HEK293 (cell line): ENCODE data around the gene ZBTB20.

Experiments
- CTCF ChIA-PET: fragments of 350-600 bp; formaldehyde crosslinking; extraction: SDS; loops from one replicate; lab custom pipeline; 2021; ENCODE audit warnings: antibody characterized with exemption; lab: Yijun Ruan, JAX
- POLR2A ChIA-PET: fragments of 300-600 bp; formaldehyde crosslinking; extraction: SDS; loops from one replicate; lab custom pipeline; 2020; ENCODE audit warnings: antibody characterized with exemption, inconsistent platforms; lab: Yijun Ruan, JAX
- H3K27ac ChIP-seq: fragments of 200-500 bp; sonication (Bioruptor generic); 2 replicates; pipeline ENCODE4 v1.5.1; 2014; ENCODE audit warnings: low read depth, low read length, control low read depth, inconsistent platforms; ENCODE audit errors: extremely low read depth
- H3K36me3 ChIP-seq, 2 experiments: fragments of 200-500 bp in 1 of 2; sonication (Bioruptor generic) in 1 of 2; 1 replicate in 1 of 2; 2 replicates in 1 of 2; pipeline ENCODE4 v1.5.1; 2014 to 2017; ENCODE audit warnings: inconsistent platforms in 2 of 2, low read length in 2 of 2; ENCODE audit not compliant: control insufficient read depth in 2 of 2, insufficient read depth in 1 of 2
- H3K4me1 ChIP-seq: fragments of 200-500 bp; sonication (Bioruptor generic); 2 replicates; pipeline ENCODE4 v1.5.1; 2014; ENCODE audit warnings: mild to moderate bottlenecking, low read length, inconsistent platforms; ENCODE audit not compliant: control insufficient read depth, insufficient read depth
- H3K4me3 ChIP-seq: 2 replicates; pipeline ENCODE4 v1.5.1; 2011; ENCODE audit warnings: low read depth, mild to moderate bottlenecking, control low read depth, low read length, moderate library complexity
- H3K9me3 ChIP-seq: fragments of 200-500 bp; sonication (Bioruptor generic); 2 replicates; pipeline ENCODE4 v1.5.1; 2014; ENCODE audit warnings: low read depth, low read length, inconsistent platforms; ENCODE audit not compliant: control insufficient read depth, insufficient read depth
- MYNN ChIP-seq: fragments of 450-650 bp; formaldehyde crosslinking; IDR thresholded peaks from 2 replicates; pipeline ENCODE4 v1.5.1; 2016; ENCODE audit warnings: missing biosample characterization, missing genetic modification characterization, borderline replicate concordance
- SCRT1 ChIP-seq: fragments of 450-650 bp; formaldehyde crosslinking; IDR thresholded peaks from 2 replicates; pipeline ENCODE4 v1.5.1; 2016; ENCODE audit warnings: missing biosample characterization, missing genetic modification characterization, borderline replicate concordance
- ZBTB10 ChIP-seq: fragments of 450-650 bp; formaldehyde crosslinking; IDR thresholded peaks from 2 replicates; pipeline ENCODE4 v1.5.1; 2016; ENCODE audit warnings: missing biosample characterization, missing genetic modification characterization
- ZBTB21 ChIP-seq: fragments of 450-650 bp; formaldehyde crosslinking; IDR thresholded peaks from 2 replicates; pipeline ENCODE4 v1.5.1; 2017; ENCODE audit warnings: missing biosample characterization, missing genetic modification characterization
- ZBTB6 ChIP-seq: fragments of 450-650 bp; formaldehyde crosslinking; IDR thresholded peaks from 2 replicates; pipeline ENCODE4 v1.5.1; 2017; ENCODE audit warnings: missing biosample characterization, missing genetic modification characterization
- ZIC2 ChIP-seq: fragments of 450-650 bp; formaldehyde crosslinking; IDR thresholded peaks from 2 replicates; pipeline ENCODE4 v1.5.1; 2016; ENCODE audit warnings: missing biosample characterization, missing genetic modification characterization
- ZNF146 ChIP-seq: fragments of 450-650 bp; formaldehyde crosslinking; IDR thresholded peaks from 2 replicates; pipeline ENCODE4 v1.5.1; 2016; ENCODE audit warnings: missing biosample characterization, missing genetic modification characterization
- ZNF157 ChIP-seq: fragments of 450-650 bp; formaldehyde crosslinking; IDR thresholded peaks from 2 replicates; pipeline ENCODE4 v1.5.1; 2016; ENCODE audit warnings: missing biosample characterization, missing genetic modification characterization
- ZNF202 ChIP-seq: fragments of 450-650 bp; formaldehyde crosslinking; IDR thresholded peaks from 2 replicates; pipeline ENCODE4 v1.5.1; 2016; ENCODE audit warnings: missing biosample characterization, missing genetic modification characterization, borderline replicate concordance
- ZNF26 ChIP-seq: fragments of 450-650 bp; formaldehyde crosslinking; IDR thresholded peaks from 2 replicates; pipeline ENCODE4 v1.5.1; 2016; ENCODE audit warnings: missing biosample characterization, missing genetic modification characterization
- ZNF48 ChIP-seq: fragments of 450-650 bp; formaldehyde crosslinking; IDR thresholded peaks from 2 replicates; pipeline ENCODE4 v1.5.1; 2016; ENCODE audit warnings: missing biosample characterization, missing genetic modification characterization
- ZNF571 ChIP-seq: fragments of 450-650 bp; formaldehyde crosslinking; IDR thresholded peaks from 2 replicates; pipeline ENCODE4 v1.5.0; 2017; ENCODE audit warnings: missing biosample characterization, missing genetic modification characterization
- ZNF600 ChIP-seq: fragments of 450-650 bp; formaldehyde crosslinking; IDR thresholded peaks from 2 replicates; pipeline ENCODE4 v1.5.1; 2016; ENCODE audit warnings: missing biosample characterization, missing genetic modification characterization
- ZNF664 ChIP-seq: fragments of 450-650 bp; formaldehyde crosslinking; IDR thresholded peaks from 2 replicates; pipeline ENCODE4 v1.5.1; 2016; ENCODE audit warnings: missing biosample characterization, missing genetic modification characterization
- ZNF776 ChIP-seq: fragments of 450-650 bp; formaldehyde crosslinking; IDR thresholded peaks from 2 replicates; pipeline ENCODE4 v1.5.0; 2017; ENCODE audit warnings: missing biosample characterization, missing genetic modification characterization, borderline replicate concordance
- ZSCAN5A ChIP-seq: fragments of 450-650 bp; formaldehyde crosslinking; IDR thresholded peaks from 2 replicates; pipeline ENCODE4 v1.5.1; 2016; ENCODE audit warnings: missing biosample characterization, missing genetic modification characterization
- TF ChIP-seq, protein P1 (sequence below): fragments of 450-650 bp; formaldehyde crosslinking; IDR thresholded peaks from 2 replicates; pipeline ENCODE4 v1.5.1; 2016; ENCODE audit warnings: missing biosample characterization, missing genetic modification characterization
- TF ChIP-seq, protein P2 (sequence below): fragments of 450-650 bp; formaldehyde crosslinking; IDR thresholded peaks from 2 replicates; pipeline ENCODE4 v1.5.1; 2016; ENCODE audit warnings: missing biosample characterization, missing genetic modification characterization
- TF ChIP-seq, protein P3 (sequence below): fragments of 450-650 bp; formaldehyde crosslinking; optimal IDR thresholded peaks from 2 replicates; pipeline ENCODE3; 2016; ENCODE audit warnings: missing biosample characterization, mild to moderate bottlenecking, missing genetic modification characterization
- TF ChIP-seq, protein P4 (sequence below): fragments of 450-650 bp; formaldehyde crosslinking; IDR thresholded peaks from 2 replicates; pipeline ENCODE4 v1.5.1; 2016; ENCODE audit warnings: missing biosample characterization, missing genetic modification characterization

The ZBTB20 gene

DNA sequence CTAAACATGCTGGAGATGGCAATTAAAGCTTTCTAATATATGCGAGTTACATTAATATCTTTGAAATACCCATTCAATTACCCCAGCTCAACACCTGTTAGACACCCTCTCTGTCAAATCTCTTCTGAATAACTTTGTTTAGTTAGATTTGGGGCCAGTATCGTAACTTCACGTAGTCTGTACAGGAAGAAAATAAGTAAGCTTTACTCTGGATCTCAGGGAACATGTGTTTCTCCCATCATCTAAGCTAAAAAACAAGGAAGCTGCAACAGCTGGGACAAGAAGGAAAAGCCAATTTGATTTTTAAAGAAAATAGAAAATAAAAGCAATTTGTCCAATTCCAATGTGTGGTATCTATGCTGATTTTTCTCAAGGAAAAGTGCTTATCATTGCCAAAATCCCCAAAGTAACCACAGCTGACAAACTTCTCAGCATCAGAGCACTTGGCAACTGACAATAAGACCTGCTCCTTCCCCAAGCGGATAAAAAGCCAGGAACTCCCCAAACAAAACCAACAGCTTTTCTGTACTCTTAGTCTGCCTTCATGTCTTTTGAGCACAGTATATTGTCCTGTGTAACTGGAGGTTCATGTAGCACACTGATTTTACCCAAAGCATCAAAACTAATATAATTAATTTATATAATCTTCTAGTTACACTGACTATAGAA, 279.1 kb downstream of the ZBTB20 start:
- POLR2A ChIA-PET, result no interaction called here
- TF ChIP-seq, protein P1, sequence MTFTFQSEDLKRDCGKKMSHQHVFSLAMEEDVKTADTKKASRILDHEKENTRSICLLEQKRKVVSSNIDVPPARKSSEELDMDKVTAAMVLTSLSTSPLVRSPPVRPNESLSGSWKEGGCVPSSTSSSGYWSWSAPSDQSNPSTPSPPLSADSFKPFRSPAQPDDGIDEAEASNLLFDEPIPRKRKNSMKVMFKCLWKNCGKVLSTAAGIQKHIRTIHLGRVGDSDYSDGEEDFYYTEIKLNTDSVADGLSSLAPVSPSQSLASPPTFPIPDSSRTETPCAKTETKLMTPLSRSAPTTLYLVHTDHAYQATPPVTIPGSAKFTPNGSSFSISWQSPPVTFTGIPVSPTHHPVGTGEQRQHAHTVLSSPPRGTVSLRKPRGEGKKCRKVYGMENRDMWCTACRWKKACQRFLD, result no peak
- TF ChIP-seq ZNF26 (tag by site-specific recombination) (no peak), ZNF776 (tag by site-specific recombination) (no peak), ZNF157 (no peak), ZNF202 (no peak), ZBTB10 (no peak), ZIC2 (tag by site-specific recombination) (no peak), ZNF146 (no peak), ZNF571 (tag by site-specific recombination) (no peak)
- TF ChIP-seq, protein P2, sequence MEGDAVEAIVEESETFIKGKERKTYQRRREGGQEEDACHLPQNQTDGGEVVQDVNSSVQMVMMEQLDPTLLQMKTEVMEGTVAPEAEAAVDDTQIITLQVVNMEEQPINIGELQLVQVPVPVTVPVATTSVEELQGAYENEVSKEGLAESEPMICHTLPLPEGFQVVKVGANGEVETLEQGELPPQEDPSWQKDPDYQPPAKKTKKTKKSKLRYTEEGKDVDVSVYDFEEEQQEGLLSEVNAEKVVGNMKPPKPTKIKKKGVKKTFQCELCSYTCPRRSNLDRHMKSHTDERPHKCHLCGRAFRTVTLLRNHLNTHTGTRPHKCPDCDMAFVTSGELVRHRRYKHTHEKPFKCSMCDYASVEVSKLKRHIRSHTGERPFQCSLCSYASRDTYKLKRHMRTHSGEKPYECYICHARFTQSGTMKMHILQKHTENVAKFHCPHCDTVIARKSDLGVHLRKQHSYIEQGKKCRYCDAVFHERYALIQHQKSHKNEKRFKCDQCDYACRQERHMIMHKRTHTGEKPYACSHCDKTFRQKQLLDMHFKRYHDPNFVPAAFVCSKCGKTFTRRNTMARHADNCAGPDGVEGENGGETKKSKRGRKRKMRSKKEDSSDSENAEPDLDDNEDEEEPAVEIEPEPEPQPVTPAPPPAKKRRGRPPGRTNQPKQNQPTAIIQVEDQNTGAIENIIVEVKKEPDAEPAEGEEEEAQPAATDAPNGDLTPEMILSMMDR (tag by site-specific recombination), result no peak
- CTCF ChIA-PET, result no interaction called here
- no peaks in the 10 kb centered on the region for H3K9me3 ChIP-seq
- H3K4me3 ChIP-seq, result no peak overlapping the region
- H3K27ac ChIP-seq, result no peak overlapping the region
- H3K36me3 ChIP-seq, result no peaks in the 10 kb centered on the region
- no peaks in the 10 kb centered on the region for H3K4me1 ChIP-seq

DNA sequence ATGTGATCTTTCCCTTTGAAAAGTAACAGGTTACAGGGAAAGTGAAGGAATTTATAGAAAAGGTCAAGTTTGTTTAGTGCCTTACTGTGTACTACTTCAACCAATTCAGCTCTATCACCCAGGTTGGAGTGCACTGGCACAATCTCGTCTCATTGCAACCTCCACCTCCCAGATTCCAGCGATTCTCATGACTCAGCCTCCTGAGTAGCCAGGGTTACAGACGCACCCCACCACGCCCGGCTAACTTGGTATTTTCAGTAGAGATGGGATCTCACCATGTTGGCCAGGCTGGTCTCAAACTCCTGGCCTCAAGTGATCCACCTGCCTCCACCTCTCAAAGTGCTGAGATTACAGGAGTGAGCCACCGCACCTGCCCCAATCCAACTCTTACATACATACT, 279.7 kb downstream of the ZBTB20 start:
- Histone ChIP-seq H3K4me3 (no peak overlapping the region), H3K36me3 (no peaks in the 10 kb centered on the region), H3K9me3 (no peaks in the 10 kb centered on the region), H3K4me1 (no peaks in the 10 kb centered on the region), H3K27ac (no peak overlapping the region)
- ChIA-PET CTCF (no interaction called here), POLR2A (no interaction called here)
- TF ChIP-seq, protein P3, sequence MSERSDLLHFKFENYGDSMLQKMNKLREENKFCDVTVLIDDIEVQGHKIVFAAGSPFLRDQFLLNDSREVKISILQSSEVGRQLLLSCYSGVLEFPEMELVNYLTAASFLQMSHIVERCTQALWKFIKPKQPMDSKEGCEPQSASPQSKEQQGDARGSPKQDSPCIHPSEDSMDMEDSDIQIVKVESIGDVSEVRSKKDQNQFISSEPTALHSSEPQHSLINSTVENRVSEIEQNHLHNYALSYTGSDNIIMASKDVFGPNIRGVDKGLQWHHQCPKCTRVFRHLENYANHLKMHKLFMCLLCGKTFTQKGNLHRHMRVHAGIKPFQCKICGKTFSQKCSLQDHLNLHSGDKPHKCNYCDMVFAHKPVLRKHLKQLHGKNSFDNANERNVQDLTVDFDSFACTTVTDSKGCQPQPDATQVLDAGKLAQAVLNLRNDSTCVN (tag by site-specific recombination), result no peak
- TF ChIP-seq ZBTB21 (tag by site-specific recombination) (no peak), SCRT1 (tag by site-specific recombination) (no peak), ZNF664 (tag by site-specific recombination) (no peak), ZNF48 (tag by site-specific recombination) (no peak), ZSCAN5A (tag by site-specific recombination) (no peak), ZBTB6 (tag by site-specific recombination) (no peak), ZNF146 (no peak), MYNN (tag by site-specific recombination) (no peak), ZNF600 (no peak)
- TF ChIP-seq, protein P4, sequence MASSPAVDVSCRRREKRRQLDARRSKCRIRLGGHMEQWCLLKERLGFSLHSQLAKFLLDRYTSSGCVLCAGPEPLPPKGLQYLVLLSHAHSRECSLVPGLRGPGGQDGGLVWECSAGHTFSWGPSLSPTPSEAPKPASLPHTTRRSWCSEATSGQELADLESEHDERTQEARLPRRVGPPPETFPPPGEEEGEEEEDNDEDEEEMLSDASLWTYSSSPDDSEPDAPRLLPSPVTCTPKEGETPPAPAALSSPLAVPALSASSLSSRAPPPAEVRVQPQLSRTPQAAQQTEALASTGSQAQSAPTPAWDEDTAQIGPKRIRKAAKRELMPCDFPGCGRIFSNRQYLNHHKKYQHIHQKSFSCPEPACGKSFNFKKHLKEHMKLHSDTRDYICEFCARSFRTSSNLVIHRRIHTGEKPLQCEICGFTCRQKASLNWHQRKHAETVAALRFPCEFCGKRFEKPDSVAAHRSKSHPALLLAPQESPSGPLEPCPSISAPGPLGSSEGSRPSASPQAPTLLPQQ (tag by site-specific recombination), result no peak
